LHCN-M2 (cell line): ENCODE measurements around the gene MX2. TPM values are rescaled to one million over a fixed set of nuclear protein-coding genes. Genes with fewer than 3 reads are reported as not detected.

Source experiments
- total RNA-seq: library from RNA; depleted of rRNA; stranded (reverse); fragments of >200 nt; gene quantifications from 2 replicates; pipeline ENCODE4 v1.2.3, GENCODE V29; 2014; rRNA removed

The MX2 gene
- total RNA-seq, 1 experiment from 2014 or later: 0.69 TPM

Other genes with a start within 250 kb of the MX2 start
- gene BACE2, start 193.9 kb upstream of the MX2 start, total RNA-seq: 14.4 and 17.4 TPM in 2 replicates
- not detected in 2 replicates for gene FAM3B, start 45.2 kb upstream of the MX2 start, total RNA-seq
- gene MX1, start 64.2 kb downstream of the MX2 start, total RNA-seq: 3.8 and 8.4 TPM in 2 replicates
- gene TMPRSS2, start 146.1 kb downstream of the MX2 start, total RNA-seq: not detected in 2 replicates